OCI-LY7 (cell line): Measurements from ENCODE around the gene RASGRP3. TPM values are rescaled to one million over a fixed set of nuclear protein-coding genes. Genes with fewer than 3 reads are reported as not detected.

Experiments used
- BruUV-seq: library from RNA; stranded (reverse); fragments of 400-500 nt; replicated peaks from 2 replicates; lab custom pipeline; 2021; lab: Mats Ljungman, UMichigan
- CTCF ChIA-PET: fragments of 300-600 bp; sonication (Branson Sonifier 250); formaldehyde crosslinking; loops from one replicate; lab custom pipeline; 2022; ENCODE audit warnings: antibody characterized with exemption; ENCODE audit not compliant: unreplicated experiment; lab: Charles Lee
- POLR2A ChIA-PET: fragments of 300-600 bp; sonication (Branson Sonifier 250); formaldehyde crosslinking; loops from one replicate; lab custom pipeline; 2022; ENCODE audit warnings: antibody characterized with exemption; lab: Charles Lee
- DNase-seq: peaks from one replicate; pipeline ENCODE4 v3.0.0-alpha.2; 2015; ENCODE audit warnings: low spot score
- H2AFZ ChIP-seq: fragments of 200-600 bp; sonication (generic), shearing (Covaris generic); 2 replicates; pipeline ENCODE4 v1.6.1; 2014; ENCODE audit warnings: mild to moderate bottlenecking, antibody characterized with exemption, low read length, moderate library complexity
- H3K27ac ChIP-seq: fragments of 200-600 bp; sonication (generic); 2 replicates; pipeline ENCODE4 v1.5.1; 2014; ENCODE audit warnings: mixed run types, low read depth, mild to moderate bottlenecking, moderate library complexity, low read length, inconsistent platforms; ENCODE audit not compliant: poor library complexity, severe bottlenecking
- H3K36me3 ChIP-seq: fragments of 200-600 bp; sonication (generic); 2 replicates; pipeline ENCODE4 v1.6.1; 2014; ENCODE audit warnings: mild to moderate bottlenecking, antibody characterized with exemption, low read length, moderate library complexity, mixed read lengths; ENCODE audit not compliant: insufficient read depth
- H3K4me1 ChIP-seq: fragments of 200-600 bp; sonication (generic); 2 replicates; pipeline ENCODE4 v1.5.1; 2014; ENCODE audit warnings: mild to moderate bottlenecking, low read length; ENCODE audit not compliant: insufficient read depth, poor library complexity, severe bottlenecking
- H3K4me2 ChIP-seq: fragments of 200-600 bp; sonication (generic); 2 replicates; pipeline ENCODE4 v1.6.1; 2014; ENCODE audit warnings: mild to moderate bottlenecking, low read length
- H3K4me3 ChIP-seq: fragments of 200-600 bp; sonication (generic); 2 replicates; pipeline ENCODE4 v1.5.1; 2014; ENCODE audit warnings: mild to moderate bottlenecking, low read depth, low read length; ENCODE audit not compliant: poor library complexity, severe bottlenecking
- H3K79me2 ChIP-seq: fragments of 200-600 bp; sonication (generic); 2 replicates; pipeline ENCODE4 v1.6.1; 2016; ENCODE audit warnings: low read depth, mild to moderate bottlenecking, low read length, moderate library complexity, mixed read lengths; ENCODE audit not compliant: insufficient read depth
- H3K9me2 ChIP-seq: fragments of 200-600 bp; sonication (generic); 2 replicates; pipeline ENCODE4 v1.6.1; 2016; ENCODE audit warnings: mild to moderate bottlenecking, low read length, mixed read lengths; ENCODE audit not compliant: insufficient read depth
- H3K9me3 ChIP-seq: fragments of 200-600 bp; sonication (generic); 2 replicates; pipeline ENCODE4 v1.6.1; 2014; ENCODE audit warnings: mild to moderate bottlenecking, mixed run types, low read length, mixed read lengths
- H4K20me1 ChIP-seq: fragments of 200-600 bp; sonication (generic); 2 replicates; pipeline ENCODE4 v1.6.1; 2014; ENCODE audit warnings: mild to moderate bottlenecking, antibody characterized with exemption, low read length, moderate library complexity, mixed read lengths; ENCODE audit not compliant: insufficient read depth
- EZH2phosphoT487 ChIP-seq: fragments of 200-600 bp; sonication (generic); IDR thresholded peaks from 2 replicates; pipeline ENCODE4 v1.6.1; 2018; ENCODE audit warnings: low read depth, borderline replicate concordance, mild to moderate bottlenecking, mixed run types, antibody characterized with exemption, low read length, moderate library complexity, mixed read lengths
- intact Hi-C: fragments of 100-400 bp; cut with micrococcal nuclease; formaldehyde crosslinking; loops from one replicate; pipeline ENCODE4 v1.10.0; 2022; ENCODE audit not compliant: unreplicated experiment
- total RNA-seq, 2 experiments: library from RNA; depleted of rRNA in 1 of 2; stranded (reverse); fragments of >200 nt in 1 of 2; shearing (Covaris generic) in 1 of 2; gene quantifications; 2 replicates each; pipeline ENCODE4 v1.2.3, GENCODE V29; 2014 to 2022
- TF ChIP-seq, protein P1 (sequence below): fragments of 200-600 bp; sonication (generic); conservative IDR thresholded peaks from 2 replicates; pipeline ENCODE4 v1.5.1; 2014; ENCODE audit warnings: mild to moderate bottlenecking, antibody characterized with exemption, low read length, moderate library complexity, mixed read lengths

RASGRP3 gene
- total RNA-seq, 2 experiments from 2014 or later = 5.1 to 8.7 TPM

GRCh38 chr2:33577084-33577483 is 100.6 kb downstream of the RASGRP3 start:
- Histone ChIP-seq H3K9me2 (no peaks in the 10 kb centered on the region), H3K9me3 (no peaks in the 10 kb centered on the region), H4K20me1 (no peaks in the 10 kb centered on the region), H3K4me3 (no peak overlapping the region), H3K27ac (no peak overlapping the region), H3K79me2 (no peaks in the 10 kb centered on the region), H3K36me3 (peaks cover 2% of the 10 kb centered on the region; the same call in 1 of the 2 replicates), H2AFZ (no peak overlapping the region), H3K4me1 (no peaks in the 10 kb centered on the region), H3K4me2 (no peak overlapping the region)
- CTCF ChIA-PET = no interaction called here
- POLR2A ChIA-PET = interaction anchor here (0.6 to 0.7 kb wide), 3 partner anchors 15 to 291 kb away, joined by 3 to 4 read pairs (median 3); partner anchors contain the start of gene FAM98A
- no peak for DNase-seq
- intact Hi-C loops = no loop called here
- no peak for TF ChIP-seq EZH2phosphoT487
- TF ChIP-seq, protein P1, sequence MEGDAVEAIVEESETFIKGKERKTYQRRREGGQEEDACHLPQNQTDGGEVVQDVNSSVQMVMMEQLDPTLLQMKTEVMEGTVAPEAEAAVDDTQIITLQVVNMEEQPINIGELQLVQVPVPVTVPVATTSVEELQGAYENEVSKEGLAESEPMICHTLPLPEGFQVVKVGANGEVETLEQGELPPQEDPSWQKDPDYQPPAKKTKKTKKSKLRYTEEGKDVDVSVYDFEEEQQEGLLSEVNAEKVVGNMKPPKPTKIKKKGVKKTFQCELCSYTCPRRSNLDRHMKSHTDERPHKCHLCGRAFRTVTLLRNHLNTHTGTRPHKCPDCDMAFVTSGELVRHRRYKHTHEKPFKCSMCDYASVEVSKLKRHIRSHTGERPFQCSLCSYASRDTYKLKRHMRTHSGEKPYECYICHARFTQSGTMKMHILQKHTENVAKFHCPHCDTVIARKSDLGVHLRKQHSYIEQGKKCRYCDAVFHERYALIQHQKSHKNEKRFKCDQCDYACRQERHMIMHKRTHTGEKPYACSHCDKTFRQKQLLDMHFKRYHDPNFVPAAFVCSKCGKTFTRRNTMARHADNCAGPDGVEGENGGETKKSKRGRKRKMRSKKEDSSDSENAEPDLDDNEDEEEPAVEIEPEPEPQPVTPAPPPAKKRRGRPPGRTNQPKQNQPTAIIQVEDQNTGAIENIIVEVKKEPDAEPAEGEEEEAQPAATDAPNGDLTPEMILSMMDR = no peak
- BruUV-seq = no TSS peak

- Histone ChIP-seq H3K4me3 (no peak overlapping the region), H3K4me1 (no peaks in the 10 kb centered on the region), H3K79me2 (no peaks in the 10 kb centered on the region), H3K9me2 (no peaks in the 10 kb centered on the region), H3K4me2 (no peak overlapping the region), H3K36me3 (peaks cover 8% of the 10 kb centered on the region; the same call in 1 of the 2 replicates), H2AFZ (no peak overlapping the region), H4K20me1 (no peaks in the 10 kb centered on the region), H3K27ac (no peak overlapping the region), H3K9me3 (no peaks in the 10 kb centered on the region)
- intact Hi-C loops = no loop called here
- ChIA-PET POLR2A (no interaction called here), CTCF (no interaction called here)
- no peak for TF ChIP-seq EZH2phosphoT487
- TF ChIP-seq, protein P1 = no peak
- no TSS peak for BruUV-seq
- DNase-seq = no peak
Measured at GRCh38 chr2:33577668-33578067, 101.2 kb downstream of the RASGRP3 start.

DNA sequence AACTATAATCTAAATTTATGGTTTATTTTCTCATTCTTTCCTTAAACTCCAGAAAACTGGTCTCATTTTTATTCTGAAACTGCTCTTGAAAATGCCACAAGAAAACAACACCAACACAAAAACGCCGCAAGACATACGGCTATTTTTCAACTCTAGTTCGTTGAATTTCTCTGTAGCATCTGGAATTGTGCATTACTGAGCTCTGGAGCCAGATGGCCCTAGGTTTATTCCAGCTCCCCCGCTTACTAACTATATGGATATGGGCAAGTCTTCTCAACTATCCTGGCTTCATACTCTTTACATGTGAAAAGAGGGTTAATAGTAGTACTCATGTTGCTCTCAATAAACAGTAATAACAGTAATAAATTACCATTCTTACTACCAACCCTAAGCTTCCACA is 102.8 kb downstream of the RASGRP3 start:
- no peaks in the 10 kb centered on the region for H3K79me2 ChIP-seq
- H3K36me3 ChIP-seq = peaks cover 23% of the 10 kb centered on the region
- no peaks in the 10 kb centered on the region for H3K9me3 ChIP-seq
- DNase-seq = no peak
- ChIA-PET POLR2A (interaction anchor here (0.7 to 1.5 kb wide), 3 partner anchors 20 to 701 kb away, joined by 3 to 4 read pairs (median 3); no protein-coding TSS in a partner anchor), CTCF (no interaction called here)
- H3K4me2 ChIP-seq = no peak overlapping the region
- no peak overlapping the region for H3K4me3 ChIP-seq
- intact Hi-C loops = no loop called here
- no peak for TF ChIP-seq EZH2phosphoT487
- TF ChIP-seq, protein P1 = no peak
- no peak overlapping the region for H3K27ac ChIP-seq
- no peaks in the 10 kb centered on the region for H3K9me2 ChIP-seq
- no peaks in the 10 kb centered on the region; the same call in 1 of the 2 replicates for H4K20me1 ChIP-seq
- no peak overlapping the region for H2AFZ ChIP-seq
- BruUV-seq = no TSS peak
- peaks cover 3% of the 10 kb centered on the region for H3K4me1 ChIP-seq
